GM18526 (cell line): ENCODE results near the gene ILKAP.

Experiments used
- POLR2A ChIP-seq: IDR thresholded peaks from 3 replicates; pipeline ENCODE4 v1.6.1; 2011; ENCODE audit not compliant: insufficient read length; ENCODE audit errors: extremely low read depth

The ILKAP gene

DNA sequence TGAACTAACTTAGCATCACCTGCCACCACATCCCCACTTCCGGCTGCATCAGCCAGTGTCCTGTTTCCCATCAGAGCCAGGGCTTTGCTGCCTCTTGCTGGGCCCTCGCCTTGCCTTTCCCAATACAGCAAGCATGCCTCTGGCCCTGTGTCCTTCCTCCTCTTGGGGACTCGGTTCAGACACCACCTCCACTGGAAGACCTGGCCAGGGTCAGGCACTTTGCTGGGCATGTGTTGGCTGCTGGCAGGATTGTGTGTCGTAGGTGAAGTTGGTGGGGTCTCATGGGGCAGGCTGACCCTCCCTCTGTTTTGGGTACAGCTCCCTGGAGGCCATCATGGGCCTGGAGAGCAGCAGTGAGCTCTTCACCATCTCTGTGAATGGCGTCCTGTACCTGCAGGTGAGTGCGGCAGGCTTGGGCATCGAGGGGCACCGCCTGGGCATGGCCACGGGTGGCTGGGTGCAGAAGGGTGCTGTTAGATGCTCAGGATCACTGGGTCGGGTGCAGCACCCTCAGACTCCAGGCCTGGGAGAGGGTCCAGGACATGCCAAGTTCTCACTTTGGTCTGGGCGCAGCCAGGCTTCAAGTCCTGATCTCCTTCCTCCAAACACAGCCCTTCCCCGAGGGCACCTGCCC, 38.1 kb downstream of the ILKAP start:
- no peak for TF ChIP-seq POLR2A

DNA sequence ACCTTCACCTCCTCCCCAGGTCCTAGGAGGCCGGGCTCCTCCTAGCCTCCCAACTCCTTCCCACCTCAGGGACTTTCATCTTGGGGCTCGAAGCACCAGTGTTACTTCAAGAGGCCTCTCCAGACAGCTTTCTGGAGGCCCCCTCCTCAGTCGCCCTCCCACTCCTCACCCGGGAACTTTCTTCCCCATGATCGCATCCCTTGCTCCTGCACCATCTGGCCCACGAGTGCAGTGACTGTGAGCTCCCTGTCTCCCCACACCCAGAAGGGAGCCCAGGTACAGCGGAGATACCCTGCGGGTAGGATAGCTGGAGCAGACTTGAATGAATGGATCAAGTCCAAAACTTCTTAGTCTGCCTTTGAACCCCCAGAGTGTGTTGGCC, 38.6 kb downstream of the ILKAP start:
- no peak for TF ChIP-seq POLR2A

DNA sequence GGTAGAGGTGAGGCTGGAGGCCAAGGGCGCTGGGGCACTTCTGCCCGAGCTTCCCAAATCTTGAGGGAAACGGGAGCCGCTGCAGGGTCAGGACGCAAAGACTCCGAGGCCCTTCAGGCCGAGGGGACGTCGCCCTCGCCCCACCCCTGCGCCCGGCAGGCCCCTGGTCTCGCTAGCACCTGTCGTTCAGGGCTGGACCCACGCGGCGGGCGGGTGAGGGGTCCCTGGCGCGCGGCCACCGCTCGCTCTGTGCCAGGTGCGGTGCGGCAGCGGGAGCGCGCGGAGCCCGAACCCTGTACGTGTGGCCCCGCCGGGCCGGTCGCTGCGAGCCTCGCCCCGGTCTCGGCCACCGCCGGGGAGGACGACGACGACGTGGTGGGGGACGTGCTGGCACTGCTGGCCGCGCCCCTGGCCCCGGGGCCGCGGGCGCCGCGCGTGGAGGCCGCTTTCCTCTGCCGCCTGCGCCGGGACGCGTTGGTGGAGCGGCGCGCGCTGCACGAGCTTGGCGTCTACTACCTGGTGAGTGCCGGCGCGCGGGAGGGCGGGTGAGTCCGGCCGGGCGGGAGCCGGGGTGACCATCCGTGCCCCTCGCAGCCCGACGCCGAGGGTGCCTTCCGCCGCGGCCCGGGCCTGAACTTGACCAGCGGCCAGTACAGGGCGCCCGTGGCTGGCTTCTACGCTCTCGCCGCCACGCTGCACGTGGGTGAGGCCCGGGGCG, 39.9 kb downstream of the ILKAP start:
- no peak for TF ChIP-seq POLR2A

DNA sequence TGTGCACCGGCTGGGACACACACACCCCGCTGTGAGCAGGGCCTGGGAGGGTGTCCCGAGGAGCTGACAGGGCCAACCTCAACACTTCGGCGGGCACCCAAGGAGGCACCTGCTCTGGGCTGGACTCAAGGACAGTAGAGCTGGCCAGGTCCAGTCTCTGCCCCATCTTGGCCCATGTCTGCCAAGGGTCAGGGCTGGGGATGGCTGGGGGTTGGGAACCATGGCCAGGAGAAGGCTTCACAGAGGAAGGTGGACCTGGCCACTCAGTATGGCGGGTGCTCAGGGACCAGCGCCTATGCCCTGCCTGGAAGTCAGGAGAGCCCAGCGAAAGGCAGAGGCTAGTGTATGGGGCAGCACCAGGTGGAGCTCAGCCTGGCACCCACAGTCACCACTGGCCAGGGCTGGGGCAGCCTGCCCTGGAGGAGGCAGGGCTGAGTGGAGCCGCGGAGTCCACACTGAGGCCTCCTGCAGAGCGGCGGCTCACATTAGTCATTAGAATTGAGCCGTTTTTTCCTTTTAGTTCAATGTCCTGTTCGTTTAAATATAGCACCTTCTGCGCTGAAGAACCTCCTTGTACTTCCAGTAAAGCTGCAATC, 40.6 kb downstream of the ILKAP start:
- no peak for TF ChIP-seq POLR2A

DNA sequence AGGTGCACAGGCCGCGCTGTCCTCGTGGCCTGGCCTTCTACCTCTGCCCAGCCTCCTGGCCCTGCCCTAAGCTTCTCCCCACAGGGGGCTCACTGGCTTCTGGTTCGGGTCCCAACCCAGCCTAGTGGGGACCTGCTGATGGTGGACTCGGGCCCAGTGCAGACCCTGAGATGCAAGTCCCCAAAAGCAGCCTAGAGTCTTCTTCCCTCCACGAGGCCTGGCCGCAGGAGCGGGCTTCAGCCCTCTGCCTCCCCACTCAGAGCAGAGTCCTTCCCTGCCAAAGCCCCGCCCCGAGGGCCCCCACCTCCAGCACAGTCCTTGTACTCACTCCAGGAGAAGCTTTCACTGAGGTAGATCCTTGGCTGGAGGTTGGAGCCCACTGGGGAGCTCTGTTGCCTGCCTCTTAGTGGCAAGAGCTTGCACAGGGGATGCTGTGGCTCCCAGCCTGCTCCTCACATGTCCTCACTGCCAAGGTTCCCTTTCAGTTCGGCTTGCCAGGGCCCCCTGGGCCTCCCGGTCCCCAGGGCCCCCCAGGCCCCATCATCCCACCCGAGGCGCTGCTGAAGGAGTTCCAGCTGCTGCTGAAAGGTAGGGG, 41.1 kb downstream of the ILKAP start:
- no peak for TF ChIP-seq POLR2A

DNA sequence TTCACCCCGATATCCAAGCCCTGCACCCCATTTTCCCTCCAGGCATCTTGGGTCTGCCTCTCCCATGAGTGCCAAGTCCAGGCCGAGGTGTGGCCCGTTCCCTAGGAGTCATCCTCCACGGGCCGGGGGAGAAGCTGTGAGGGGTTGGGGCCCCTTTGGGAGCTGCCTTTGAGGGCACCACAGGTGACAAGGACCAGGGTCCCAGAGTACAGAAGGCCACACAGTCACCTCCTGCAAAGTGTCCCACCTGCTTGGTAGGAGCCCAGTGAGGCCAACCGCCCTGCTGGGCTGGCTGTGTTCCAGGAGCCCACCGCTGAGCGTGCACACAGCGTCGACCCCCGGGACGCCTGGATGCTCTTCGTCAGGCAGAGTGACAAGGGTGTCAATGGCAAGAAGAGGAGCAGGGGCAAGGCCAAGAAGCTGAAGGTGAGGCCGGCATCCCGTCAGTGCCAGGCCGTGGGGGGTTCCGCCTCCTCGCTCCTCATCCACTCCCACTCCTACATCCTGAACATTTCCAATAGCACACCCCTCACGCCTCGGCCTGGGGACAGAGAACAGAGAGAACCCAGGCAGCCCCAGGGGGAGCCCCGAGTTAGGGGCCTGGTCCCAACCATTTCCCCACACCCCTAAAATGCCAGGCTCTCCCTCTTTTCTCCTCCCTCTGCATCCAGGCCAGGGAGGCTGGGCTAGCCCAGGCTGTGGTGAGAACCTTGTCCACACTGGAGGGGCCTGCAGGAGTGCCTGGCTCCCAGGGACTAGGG, 42.0 kb downstream of the ILKAP start:
- TF ChIP-seq POLR2A = no peak

DNA sequence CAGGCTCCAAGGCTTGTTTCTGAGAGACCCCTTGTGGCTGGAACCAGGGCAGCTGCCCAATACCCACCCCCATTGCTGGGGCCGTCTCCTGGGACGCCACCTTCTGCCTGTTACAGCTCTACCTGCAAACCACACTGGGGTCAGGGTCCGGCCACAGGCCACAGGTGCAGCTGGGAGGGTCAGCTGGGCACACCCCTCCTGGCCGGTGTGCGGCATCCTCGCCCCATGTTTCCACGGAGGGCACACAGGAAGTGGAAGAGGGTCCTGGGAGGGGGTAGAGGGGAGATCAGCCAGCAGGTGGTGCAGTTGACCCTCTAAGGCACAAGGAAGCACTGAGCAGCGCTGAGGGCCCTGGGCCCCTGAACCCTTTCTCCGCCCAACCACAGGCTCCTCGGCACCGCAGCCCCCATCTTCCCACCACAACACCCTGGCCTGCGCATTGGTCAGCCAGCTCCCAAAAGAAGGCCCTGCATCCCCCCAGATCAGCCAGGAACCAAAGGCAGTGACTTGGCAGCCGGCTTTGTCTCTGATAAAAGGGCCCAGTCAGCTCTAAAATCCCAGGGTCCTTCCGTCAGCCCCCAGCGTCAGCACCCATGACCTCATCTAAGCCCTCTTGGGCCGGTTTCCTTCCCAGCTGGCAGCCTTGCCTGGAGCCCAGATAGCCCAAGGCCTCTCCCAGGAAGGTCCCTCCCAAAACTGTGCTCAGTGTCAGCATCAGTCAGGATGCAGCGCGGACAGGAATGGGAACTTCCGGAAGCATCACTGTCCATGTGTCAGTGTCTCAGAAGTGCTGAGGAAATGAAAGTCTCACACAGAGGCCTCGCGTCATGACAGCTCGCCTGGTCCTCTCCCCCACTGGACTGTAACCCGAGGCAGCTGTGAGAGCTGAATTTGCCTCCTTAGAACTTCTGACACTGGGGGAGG, 43.0 kb downstream of the ILKAP start:
- TF ChIP-seq POLR2A = no peak

DNA sequence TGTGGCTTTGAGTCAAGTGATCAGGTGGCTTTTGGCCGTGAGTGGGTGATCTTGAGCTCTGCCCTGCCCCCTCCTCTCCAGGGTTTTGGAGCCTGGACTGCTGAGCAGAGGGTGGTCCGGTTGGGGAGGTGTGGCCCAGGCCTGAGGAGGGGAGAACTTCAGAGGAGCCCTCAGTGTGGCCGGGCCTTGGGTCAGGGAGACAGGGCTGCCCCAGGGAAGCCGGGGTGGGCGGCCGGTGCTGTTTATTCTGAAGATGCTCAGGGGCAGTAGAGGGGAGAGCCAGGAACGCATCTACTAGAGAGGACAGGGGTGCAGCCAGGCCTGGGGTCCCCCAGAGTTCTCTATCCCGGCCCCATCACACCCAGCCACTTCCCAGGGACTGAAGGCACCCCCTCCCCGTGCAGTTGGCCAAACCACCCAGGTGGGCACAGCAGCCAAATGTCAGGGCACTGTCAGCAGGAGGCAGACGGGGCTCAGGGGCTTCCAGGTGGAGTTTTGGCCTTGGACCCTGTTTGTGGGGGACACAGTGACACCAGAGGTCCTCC, 43.8 kb downstream of the ILKAP start:
- no peak for TF ChIP-seq POLR2A

DNA sequence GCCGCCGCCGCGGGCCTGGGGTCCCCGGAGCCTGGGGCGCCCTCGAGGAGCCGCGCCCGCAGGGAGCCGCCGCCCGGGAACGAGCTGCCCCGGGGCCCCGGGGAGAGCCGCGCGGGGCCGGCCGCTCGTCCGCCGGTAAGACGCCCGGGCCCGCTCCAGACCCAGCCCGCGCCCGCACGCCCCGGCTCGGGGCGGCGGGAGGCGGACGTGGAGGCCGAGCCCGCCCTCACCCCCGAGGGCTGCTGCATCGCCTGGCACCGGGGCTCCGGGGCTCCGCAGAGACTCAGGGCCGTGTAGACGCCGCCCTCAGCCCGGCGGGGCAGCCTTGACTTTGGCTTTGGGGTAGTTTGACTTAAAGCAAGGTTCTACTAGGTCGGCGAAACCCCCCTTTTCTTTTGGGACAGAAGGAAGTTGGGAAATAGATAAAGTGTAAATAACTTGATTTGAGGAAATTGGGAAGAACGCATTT, 44.4 kb downstream of the ILKAP start:
- TF ChIP-seq POLR2A = no peak

DNA sequence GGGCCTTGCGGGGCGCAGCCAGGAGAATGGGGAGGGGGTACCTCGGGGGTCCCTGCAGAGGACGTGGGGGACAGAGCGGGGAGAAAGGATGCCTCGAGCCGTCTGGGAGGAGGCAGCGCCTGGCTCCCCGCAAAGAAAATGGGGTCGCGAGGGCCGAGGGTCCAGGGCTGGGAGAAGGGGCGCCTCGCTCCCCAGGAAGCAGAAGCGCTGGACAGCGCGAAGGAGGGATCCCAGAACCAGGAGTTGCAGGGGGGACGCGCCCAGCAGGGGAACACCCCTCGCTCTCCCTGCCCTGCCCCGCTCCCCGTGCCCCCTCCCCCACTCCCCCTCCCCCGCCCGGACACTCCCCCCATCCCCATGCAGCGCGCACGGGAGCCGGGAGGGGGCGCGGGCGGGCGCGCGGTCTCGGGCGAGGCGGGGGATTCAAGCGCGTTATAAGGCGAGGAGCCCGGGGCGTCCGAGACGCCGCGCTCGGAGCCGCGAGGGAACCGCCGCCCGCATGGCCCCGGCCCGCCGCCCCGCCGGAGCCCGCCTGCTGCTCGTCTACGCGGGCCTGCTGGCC, 44.9 kb downstream of the ILKAP start, which contains the start of gene ERFE:
TSS of gene ERFE (plus strand) at position 462 of the 562 bp plus-strand sequence. CDS start at position 500, 38 bp downstream.
- TF ChIP-seq POLR2A = no peak

DNA sequence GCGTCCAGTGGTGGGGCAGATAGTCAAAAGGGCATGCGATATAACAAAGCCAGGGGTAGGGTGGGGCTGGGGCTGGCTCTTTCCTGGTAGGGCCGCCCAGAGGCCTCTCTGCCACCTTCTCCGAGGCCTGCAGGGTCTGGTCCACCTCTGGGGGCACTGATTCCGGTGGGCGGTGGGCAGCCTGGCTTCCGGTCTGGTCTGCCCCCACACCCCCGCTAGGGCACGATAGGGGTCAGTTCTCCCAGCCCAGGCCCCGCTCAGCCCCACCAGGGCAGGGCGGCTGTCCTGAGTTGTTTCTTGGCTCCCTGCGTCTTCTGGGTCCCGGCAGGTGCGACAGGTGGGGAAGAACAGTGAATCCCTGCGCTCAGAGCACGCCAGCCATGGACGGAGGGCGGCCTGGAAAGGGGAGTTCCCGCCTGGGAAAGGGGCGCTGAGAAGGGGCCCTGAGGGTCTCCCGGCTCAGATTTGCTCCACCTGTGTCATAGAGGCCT, 45.4 kb downstream of the ILKAP start:
- TF ChIP-seq POLR2A = no peak

DNA sequence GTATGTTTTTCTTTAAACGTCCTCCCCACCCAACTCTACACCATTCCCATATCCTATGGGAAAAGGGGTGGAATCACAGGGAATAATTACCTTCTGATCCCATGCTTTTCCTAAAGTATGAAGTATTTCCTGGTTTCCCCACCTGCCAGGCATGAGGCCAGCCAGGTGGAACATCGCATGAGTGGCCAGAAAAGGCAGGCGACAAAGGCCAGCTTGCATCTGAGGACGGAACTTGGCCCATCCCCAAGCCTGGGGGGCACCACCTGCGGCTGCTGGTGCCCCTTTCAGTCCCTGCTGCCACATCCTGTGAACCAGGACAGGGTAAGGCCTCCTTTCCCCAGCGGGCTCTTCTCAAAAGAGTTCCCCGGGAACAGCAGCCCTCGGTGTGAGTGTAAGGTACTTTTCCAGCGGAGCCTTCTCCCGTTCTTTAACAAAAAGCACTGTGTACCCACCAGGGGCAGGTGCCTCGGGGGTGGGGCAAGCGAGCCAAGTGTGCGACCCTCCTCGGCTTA, 45.9 kb downstream of the ILKAP start:
- no peak for TF ChIP-seq POLR2A

DNA sequence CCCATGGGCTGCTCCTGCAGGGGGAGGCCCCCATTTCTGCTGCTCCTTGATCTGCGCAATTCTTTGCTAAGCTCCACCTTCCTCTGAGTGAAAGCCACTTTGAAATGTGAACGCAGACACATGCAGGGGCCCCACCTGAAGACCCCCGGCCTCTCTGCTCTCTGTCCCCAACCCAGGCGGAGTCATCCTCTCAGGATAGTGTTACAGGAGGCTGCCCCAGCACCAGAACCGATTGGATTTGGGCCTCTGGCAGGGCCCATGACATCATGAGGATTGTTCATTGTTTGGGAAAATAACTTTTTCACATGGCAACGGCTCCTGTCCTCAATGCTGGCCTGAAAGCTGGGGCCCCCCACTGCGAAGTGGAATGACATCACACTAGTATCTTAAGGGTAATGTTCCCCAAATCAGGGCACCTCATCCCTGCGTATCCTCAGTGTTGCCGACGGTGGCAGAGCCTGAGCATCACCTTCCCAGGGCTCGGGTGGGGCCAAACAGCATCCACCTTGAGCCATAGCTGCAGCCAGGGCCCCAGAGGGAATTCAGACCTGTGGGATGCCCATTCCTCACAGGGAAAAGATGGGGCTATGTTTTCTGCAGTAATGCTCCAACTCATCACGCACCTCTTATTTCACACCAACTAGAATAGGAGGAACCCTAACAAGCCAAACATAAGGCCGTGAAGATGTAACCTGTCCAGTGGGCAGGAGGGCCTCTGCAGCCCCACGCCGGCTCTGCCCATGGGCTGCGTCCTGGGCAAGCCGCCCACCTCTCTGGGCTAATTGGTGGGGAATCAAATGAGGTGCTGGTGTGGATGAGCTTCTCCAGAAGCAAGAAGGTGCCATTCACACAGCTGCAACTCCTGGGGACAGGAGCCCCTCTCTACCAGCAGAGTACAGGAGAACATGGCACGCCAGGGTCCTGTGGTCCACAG, 47.5 kb downstream of the ILKAP start:
- TF ChIP-seq POLR2A = no peak
